AG09309 (cell line): Measurements from ENCODE around the gene NUP214.
"Not testable (repeated sequence)": the region's sequence is repeated elsewhere in the genome, so short reads cannot be mapped to it uniquely, and the experiment has no call there.

Experiments used
- DNase-seq: peaks from one replicate; pipeline ENCODE4 v3.0.0-alpha.2; 2010; ENCODE audit warnings: low read depth
- H3K4me3 ChIP-seq: 2 replicates; pipeline ENCODE4 v1.5.1; 2011; ENCODE audit warnings: mild to moderate bottlenecking, low read depth, low read length, moderate library complexity; ENCODE audit not compliant: control insufficient read depth
- TF ChIP-seq, protein P1 (sequence below): IDR thresholded peaks from 2 replicates; pipeline ENCODE4 v1.5.1; 2011; ENCODE audit warnings: mild to moderate bottlenecking, low read depth, low read length, inconsistent platforms; ENCODE audit not compliant: insufficient read depth, control insufficient read depth; ENCODE audit errors: missing control alignments

The NUP214 gene

DNA sequence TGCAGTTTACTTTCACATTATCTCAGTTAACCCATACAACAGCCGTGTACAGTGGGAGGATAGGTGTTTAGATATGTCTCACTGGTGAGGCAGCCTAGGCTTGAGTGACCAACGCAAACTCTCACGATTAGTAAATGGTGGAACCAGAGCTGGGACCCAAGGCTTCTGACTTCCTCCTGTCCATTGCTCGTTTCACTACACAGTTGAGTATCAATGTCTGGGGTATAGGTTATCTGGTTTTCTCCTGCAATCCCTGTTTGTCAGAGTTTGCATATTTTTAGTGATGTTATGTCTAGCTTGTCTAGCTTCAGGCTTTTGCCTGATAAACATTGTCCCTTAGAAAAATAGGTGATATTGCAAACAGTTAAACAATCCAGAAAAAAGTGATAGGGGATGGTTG is 62.6 kb downstream of the NUP214 start:
- H3K4me3 ChIP-seq = no peak overlapping the region
- TF ChIP-seq, protein P1, sequence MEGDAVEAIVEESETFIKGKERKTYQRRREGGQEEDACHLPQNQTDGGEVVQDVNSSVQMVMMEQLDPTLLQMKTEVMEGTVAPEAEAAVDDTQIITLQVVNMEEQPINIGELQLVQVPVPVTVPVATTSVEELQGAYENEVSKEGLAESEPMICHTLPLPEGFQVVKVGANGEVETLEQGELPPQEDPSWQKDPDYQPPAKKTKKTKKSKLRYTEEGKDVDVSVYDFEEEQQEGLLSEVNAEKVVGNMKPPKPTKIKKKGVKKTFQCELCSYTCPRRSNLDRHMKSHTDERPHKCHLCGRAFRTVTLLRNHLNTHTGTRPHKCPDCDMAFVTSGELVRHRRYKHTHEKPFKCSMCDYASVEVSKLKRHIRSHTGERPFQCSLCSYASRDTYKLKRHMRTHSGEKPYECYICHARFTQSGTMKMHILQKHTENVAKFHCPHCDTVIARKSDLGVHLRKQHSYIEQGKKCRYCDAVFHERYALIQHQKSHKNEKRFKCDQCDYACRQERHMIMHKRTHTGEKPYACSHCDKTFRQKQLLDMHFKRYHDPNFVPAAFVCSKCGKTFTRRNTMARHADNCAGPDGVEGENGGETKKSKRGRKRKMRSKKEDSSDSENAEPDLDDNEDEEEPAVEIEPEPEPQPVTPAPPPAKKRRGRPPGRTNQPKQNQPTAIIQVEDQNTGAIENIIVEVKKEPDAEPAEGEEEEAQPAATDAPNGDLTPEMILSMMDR = no peak
- DNase-seq = no peak

DNA sequence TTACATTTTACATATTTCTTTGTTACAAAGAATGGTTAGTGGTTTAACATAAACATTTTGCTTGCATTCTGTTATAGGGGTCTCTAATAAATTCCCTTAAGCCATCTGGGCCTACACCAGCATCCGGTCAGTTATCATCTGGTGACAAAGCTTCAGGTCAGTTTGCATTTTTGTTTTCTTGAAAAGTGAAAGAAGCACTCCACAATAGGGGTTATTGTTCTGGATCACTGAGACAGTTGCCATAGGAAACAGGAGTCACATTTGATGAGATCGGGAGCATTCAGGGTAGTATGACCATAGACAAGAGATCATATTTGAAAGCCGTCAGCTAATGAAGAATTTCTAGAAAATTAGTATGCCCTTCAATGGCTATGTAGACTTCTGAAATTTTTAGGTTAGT is 63.6 kb downstream of the NUP214 start:
- H3K4me3 ChIP-seq = no peak overlapping the region
- DNase-seq = no peak
- TF ChIP-seq, protein P1 = no peak

DNA sequence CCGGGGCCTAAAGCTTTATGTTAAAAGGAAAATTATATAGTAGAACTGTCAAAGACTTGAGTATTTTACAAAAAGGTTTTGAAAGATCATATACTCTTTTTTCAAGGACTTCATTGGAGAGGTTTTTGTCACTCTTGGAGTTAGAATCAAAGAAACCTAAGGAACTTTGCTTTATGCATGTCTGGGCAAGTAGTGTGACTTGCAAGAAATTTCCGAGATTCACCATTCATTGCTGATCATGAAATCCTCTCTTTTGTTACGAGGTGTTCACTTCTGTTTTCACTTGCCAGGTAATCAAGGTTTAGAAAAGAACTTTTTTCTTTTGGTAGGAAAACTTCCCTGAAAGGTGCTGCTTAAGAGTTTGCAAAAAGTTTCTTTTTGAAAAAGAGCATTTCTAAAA is 64.8 kb downstream of the NUP214 start:
- TF ChIP-seq, protein P1 = no peak
- DNase-seq = no peak
- no peak overlapping the region for H3K4me3 ChIP-seq

DNA sequence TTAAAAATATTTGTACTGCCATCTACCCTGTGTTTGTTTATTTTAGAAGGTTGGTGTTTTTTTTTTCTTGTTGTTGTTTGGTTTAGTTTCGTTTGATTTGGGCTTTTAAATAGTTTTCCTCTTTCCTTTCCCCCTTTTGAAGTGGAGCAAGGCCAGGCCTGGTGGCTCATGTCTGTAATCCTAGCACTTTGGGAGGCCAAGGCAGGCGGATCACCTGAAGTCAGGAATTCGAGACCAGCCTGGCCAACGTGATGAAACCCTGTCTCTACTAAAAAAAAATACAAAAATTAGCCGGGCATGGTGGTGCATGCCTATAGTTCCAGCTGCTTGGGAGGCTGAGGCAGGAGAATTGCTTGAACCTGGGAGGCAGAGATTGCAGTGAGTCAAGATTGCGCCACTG is 65.6 kb downstream of the NUP214 start:
- DNase-seq = not testable (repeated sequence)

DNA sequence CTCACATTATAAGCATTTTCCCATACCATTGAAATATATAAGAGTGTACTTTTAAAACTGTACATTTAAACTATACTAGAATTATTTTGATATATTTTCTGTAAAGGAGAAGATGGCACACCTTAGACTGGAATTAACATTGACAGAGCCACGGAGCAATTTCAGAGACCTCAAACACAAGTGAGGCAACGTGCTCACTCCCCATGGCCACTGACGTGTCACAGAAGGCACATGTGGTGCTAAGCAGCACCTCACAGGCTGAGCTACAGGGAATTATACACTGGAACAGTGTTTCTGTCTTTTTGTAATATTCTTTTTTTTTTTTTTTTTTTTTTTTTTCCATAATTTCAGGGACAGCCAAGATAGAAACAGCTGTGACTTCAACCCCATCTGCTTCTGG is 66.5 kb downstream of the NUP214 start:
- TF ChIP-seq, protein P1 = no peak
- no peak overlapping the region for H3K4me3 ChIP-seq
- no peak for DNase-seq

More for the DNA sequence above, 65.6 kb downstream of the NUP214 start:
- not testable (repeated sequence) for H3K4me3 ChIP-seq

DNA sequence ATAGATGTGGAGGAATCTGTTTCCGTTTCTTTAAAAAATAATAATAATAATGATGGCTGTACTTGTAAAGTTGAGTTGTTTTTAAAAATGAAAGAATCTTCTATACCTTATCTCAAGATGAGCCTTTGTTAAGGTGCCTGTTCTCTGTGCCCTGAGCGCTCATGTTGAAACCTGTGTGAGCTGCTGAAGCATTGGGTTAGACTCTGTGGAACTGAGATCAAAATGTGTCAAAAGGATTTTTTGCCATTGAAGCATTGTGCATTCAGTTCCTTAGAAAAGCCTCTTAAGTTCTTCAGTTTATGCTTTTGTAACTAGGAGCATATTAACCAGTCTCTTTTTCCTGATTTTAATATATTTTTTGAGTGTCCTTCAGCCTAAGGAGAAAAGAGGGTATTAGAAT is 67.7 kb downstream of the NUP214 start:
- TF ChIP-seq, protein P1 = no peak
- DNase-seq = no peak
- H3K4me3 ChIP-seq = no peak overlapping the region

DNA sequence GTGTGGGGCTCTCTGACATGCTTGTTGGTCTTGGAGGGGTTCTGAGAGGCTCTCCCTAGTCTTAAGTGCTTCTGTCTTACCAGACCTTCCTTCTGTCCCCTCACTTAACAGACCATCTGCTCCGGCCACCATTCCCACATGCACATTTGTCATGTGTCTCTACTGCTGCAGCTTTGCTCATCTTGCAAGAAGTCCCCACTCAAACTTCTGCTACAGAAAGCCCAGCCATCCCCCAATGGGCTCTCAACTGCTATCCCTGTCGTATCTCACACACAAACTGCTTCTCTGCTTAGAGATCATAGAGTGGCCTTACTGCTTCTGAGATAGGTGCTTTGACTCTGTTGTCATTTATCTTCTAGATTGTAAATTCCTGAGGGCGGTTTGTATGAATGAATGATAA is 69.4 kb downstream of the NUP214 start:
- H3K4me3 ChIP-seq = no peak overlapping the region
- TF ChIP-seq, protein P1 = no peak
- DNase-seq = no peak
